Measurements from ENCODE around the gene PI4K2B. TPM values are rescaled to one million over a fixed set of nuclear protein-coding genes. Genes with fewer than 3 reads are reported as not detected.
"Not testable (repeated sequence)": the region's sequence is repeated elsewhere in the genome, so short reads cannot be mapped to it uniquely, and the experiment has no call there.

The PI4K2B gene
- total RNA-seq, 1 donor from 2014 or later = 7.3 TPM

GRCh38 chr4:25239528-25239927, 5.7 kb downstream of the PI4K2B start:
- H3K27ac ChIP-seq (ENCODE audit: low read depth, low read length); H3K9ac ChIP-seq (ENCODE audit: low read depth in 1 of 3, low read length in 3 of 3); H3K9me3 ChIP-seq (ENCODE audit: control insufficient read depth in 3 of 3, low read length in 3 of 3); H3K36me3 ChIP-seq (ENCODE audit: control insufficient read depth in 3 of 3, insufficient read depth in 3 of 3, low read length in 3 of 3); H3K4me1 ChIP-seq (ENCODE audit: control insufficient read depth in 3 of 3, insufficient read depth in 3 of 3, low read length in 3 of 3); H3K4me3 ChIP-seq (ENCODE audit: low read length in 3 of 3); H3K27me3 ChIP-seq (ENCODE audit: control insufficient read depth in 3 of 3, insufficient read depth in 3 of 3, low read length in 3 of 3): not testable (repeated sequence)

GRCh38 chr4:25240754-25241210, 6.9 kb downstream of the PI4K2B start:
- not testable (repeated sequence) for H3K4me3 ChIP-seq (ENCODE audit: low read length in 3 of 3); H3K27me3 ChIP-seq (ENCODE audit: control insufficient read depth in 3 of 3, insufficient read depth in 3 of 3, low read length in 3 of 3); H3K9me3 ChIP-seq (ENCODE audit: control insufficient read depth in 3 of 3, low read length in 3 of 3); H3K27ac ChIP-seq (ENCODE audit: low read depth, low read length); H3K4me1 ChIP-seq (ENCODE audit: control insufficient read depth in 3 of 3, insufficient read depth in 3 of 3, low read length in 3 of 3); H3K9ac ChIP-seq (ENCODE audit: low read depth in 1 of 3, low read length in 3 of 3); H3K36me3 ChIP-seq (ENCODE audit: control insufficient read depth in 3 of 3, insufficient read depth in 3 of 3, low read length in 3 of 3)

DNA sequence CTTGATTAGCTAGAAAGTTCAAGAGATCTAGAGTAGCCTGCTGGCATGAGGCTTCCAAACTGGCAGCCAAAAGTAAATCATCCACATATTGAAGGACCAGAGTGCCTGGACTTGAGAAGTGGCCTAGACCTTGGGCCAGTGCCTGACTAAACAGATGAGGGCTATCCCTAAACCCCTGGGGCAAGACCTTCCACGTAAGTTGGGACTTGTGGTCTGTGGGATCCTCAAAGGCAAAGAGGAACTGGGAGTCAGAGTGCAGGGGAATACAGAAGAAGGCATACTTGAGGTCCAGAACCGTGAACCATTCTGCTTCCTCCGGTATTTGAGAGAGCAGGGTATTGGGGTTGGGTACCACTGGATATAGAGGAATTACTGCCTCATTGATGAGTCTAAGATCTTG, 8.4 kb downstream of the PI4K2B start:
- H3K27me3 ChIP-seq (ENCODE audit: control insufficient read depth in 3 of 3, insufficient read depth in 3 of 3, low read length in 3 of 3); H3K9me3 ChIP-seq (ENCODE audit: control insufficient read depth in 3 of 3, low read length in 3 of 3); H3K4me3 ChIP-seq (ENCODE audit: low read length in 3 of 3); H3K27ac ChIP-seq (ENCODE audit: low read depth, low read length); H3K4me1 ChIP-seq (ENCODE audit: control insufficient read depth in 3 of 3, insufficient read depth in 3 of 3, low read length in 3 of 3); H3K9ac ChIP-seq (ENCODE audit: low read depth in 1 of 3, low read length in 3 of 3); H3K36me3 ChIP-seq (ENCODE audit: control insufficient read depth in 3 of 3, insufficient read depth in 3 of 3, low read length in 3 of 3): not testable (repeated sequence)

GRCh38 chr4:25245181-25245580, 11.3 kb downstream of the PI4K2B start:
- Histone ChIP-seq H3K4me1 (ENCODE audit: control insufficient read depth in 3 of 3, insufficient read depth in 3 of 3, low read length in 3 of 3) (no peaks in the 10 kb centered on the region), H3K4me3 (ENCODE audit: low read length in 3 of 3) (no peak overlapping the region), H3K9ac (ENCODE audit: low read depth in 1 of 3, low read length in 3 of 3) (no peak overlapping the region), H3K27ac (ENCODE audit: low read depth, low read length) (no peak overlapping the region), H3K9me3 (ENCODE audit: control insufficient read depth in 3 of 3, low read length in 3 of 3) (no peaks in the 10 kb centered on the region), H3K27me3 (ENCODE audit: control insufficient read depth in 3 of 3, insufficient read depth in 3 of 3, low read length in 3 of 3) (no peaks in the 10 kb centered on the region), H3K36me3 (ENCODE audit: control insufficient read depth in 3 of 3, insufficient read depth in 3 of 3, low read length in 3 of 3) (no peaks in the 10 kb centered on the region)

DNA sequence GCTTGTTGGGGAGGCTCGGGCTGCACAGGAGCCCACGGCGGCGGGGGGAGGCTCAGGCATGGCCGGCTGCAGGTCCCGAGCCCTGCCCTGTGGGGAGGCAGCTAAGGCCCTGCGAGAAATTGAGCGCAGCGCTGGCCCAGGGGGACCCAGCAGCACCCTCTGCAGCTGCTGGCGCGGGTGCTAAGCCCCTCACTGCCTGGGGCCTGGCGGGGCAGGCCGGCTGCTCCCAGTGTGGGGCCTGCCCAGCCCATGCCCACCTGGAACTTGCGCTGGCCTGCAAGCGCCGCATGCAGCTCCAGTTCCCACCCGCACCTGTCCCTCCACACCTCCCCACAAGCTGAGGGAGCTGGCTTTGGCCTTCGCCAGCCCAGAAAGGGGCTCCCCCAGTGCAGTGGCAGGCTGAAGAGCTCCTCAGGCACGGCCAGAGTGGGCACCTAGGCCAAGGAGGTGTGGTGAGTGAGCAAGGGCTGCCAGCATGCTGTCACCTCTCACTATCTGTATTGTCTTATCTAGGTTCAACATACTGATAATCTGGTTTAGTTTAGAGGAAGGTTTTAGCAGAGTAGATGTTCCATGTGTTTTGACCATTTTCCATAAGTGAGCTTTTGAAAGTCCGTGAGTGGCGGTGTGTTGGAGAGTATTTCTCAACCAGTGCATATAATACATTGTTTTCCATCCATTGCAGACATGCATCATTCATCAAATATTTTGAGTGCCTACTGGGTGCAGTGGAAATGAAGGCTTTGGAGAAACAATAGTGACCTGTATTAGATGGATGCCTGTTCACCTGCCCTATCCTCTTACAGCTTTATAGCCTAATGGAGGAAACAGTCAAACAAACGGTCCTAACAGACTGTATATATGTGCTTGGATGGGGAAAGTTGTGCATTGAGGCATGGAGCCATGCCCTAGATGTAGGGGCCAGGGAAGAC, 13.1 kb downstream of the PI4K2B start:
- Histone ChIP-seq H3K4me3 (ENCODE audit: low read length in 3 of 3) (no peak overlapping the region), H3K27me3 (ENCODE audit: control insufficient read depth in 3 of 3, insufficient read depth in 3 of 3, low read length in 3 of 3) (no peaks in the 10 kb centered on the region), H3K9me3 (ENCODE audit: control insufficient read depth in 3 of 3, low read length in 3 of 3) (no peaks in the 10 kb centered on the region), H3K4me1 (ENCODE audit: control insufficient read depth in 3 of 3, insufficient read depth in 3 of 3, low read length in 3 of 3) (no peaks in the 10 kb centered on the region), H3K36me3 (ENCODE audit: control insufficient read depth in 3 of 3, insufficient read depth in 3 of 3, low read length in 3 of 3) (no peaks in the 10 kb centered on the region), H3K27ac (ENCODE audit: low read depth, low read length) (no peak overlapping the region), H3K9ac (ENCODE audit: low read depth in 1 of 3, low read length in 3 of 3) (no peak overlapping the region)

DNA sequence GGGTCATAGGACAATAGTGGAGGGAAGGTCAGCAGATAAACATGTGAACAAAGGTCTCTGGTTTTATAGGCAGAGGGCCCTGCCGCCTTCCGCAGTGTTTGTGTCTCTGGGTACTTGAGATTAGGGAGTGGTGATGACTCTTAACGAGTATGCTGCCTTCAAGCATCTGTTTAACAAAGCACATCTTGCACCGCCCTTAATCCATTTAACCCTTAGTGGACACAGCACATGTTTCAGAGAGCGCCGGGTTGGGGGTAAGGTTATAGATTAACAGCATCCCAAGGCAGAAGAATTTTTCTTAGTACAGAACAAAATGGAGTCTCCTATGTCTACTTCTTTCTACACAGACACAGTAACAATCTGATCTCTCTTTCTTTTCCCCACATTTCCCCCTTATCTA, 15.0 kb downstream of the PI4K2B start:
- not testable (repeated sequence) for H3K4me3 ChIP-seq (ENCODE audit: low read length in 3 of 3)

DNA sequence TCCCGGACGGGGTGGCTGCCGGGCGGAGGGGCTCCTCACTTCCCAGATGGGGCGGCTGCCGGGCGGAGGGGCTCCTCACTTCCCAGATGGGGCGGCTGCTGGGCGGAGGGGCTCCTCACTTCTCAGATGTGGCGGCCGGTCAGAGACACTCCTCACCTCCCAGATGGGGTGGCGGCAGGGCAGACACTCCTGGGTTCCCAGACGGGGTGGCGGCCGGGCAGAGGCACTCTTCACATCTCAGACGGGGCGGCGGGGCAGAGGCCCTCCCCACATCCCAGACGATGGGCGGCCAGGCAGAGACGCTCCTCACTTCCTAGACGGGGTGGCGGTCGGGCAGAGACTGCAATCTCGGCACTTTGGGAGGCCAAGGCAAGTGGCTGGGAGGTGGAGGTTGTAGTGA, 15.7 kb downstream of the PI4K2B start:
- not testable (repeated sequence) for H3K4me1 ChIP-seq (ENCODE audit: control insufficient read depth in 3 of 3, insufficient read depth in 3 of 3, low read length in 3 of 3); H3K27ac ChIP-seq (ENCODE audit: low read depth, low read length); H3K9ac ChIP-seq (ENCODE audit: low read depth in 1 of 3, low read length in 3 of 3); H3K9me3 ChIP-seq (ENCODE audit: control insufficient read depth in 3 of 3, low read length in 3 of 3); H3K36me3 ChIP-seq (ENCODE audit: control insufficient read depth in 3 of 3, insufficient read depth in 3 of 3, low read length in 3 of 3); H3K4me3 ChIP-seq (ENCODE audit: low read length in 3 of 3); H3K27me3 ChIP-seq (ENCODE audit: control insufficient read depth in 3 of 3, insufficient read depth in 3 of 3, low read length in 3 of 3)

More for the DNA sequence above, 15.0 kb downstream of the PI4K2B start:
- H3K9me3 ChIP-seq (ENCODE audit: control insufficient read depth in 3 of 3, low read length in 3 of 3); H3K36me3 ChIP-seq (ENCODE audit: control insufficient read depth in 3 of 3, insufficient read depth in 3 of 3, low read length in 3 of 3); H3K27me3 ChIP-seq (ENCODE audit: control insufficient read depth in 3 of 3, insufficient read depth in 3 of 3, low read length in 3 of 3); H3K4me1 ChIP-seq (ENCODE audit: control insufficient read depth in 3 of 3, insufficient read depth in 3 of 3, low read length in 3 of 3); H3K9ac ChIP-seq (ENCODE audit: low read depth in 1 of 3, low read length in 3 of 3); H3K27ac ChIP-seq (ENCODE audit: low read depth, low read length): not testable (repeated sequence)

- Histone ChIP-seq H3K36me3 (ENCODE audit: control insufficient read depth in 3 of 3, insufficient read depth in 3 of 3, low read length in 3 of 3) (peaks cover 4 to 15% (median 6%) of the 10 kb centered on the region in 3 donors), H3K4me3 (ENCODE audit: low read length in 3 of 3) (no peak overlapping the region), H3K4me1 (ENCODE audit: control insufficient read depth in 3 of 3, insufficient read depth in 3 of 3, low read length in 3 of 3) (no peaks in the 10 kb centered on the region), H3K9me3 (ENCODE audit: control insufficient read depth in 3 of 3, low read length in 3 of 3) (no peaks in the 10 kb centered on the region), H3K9ac (ENCODE audit: low read depth in 1 of 3, low read length in 3 of 3) (no peak overlapping the region), H3K27me3 (ENCODE audit: control insufficient read depth in 3 of 3, insufficient read depth in 3 of 3, low read length in 3 of 3) (no peaks in the 10 kb centered on the region), H3K27ac (ENCODE audit: low read depth, low read length) (no peak overlapping the region)
Measured at GRCh38 chr4:25252230-25253070, 18.6 kb downstream of the PI4K2B start.

GRCh38 chr4:25253071-25253445, 19.2 kb downstream of the PI4K2B start:
- no peak overlapping the region for H3K27ac ChIP-seq (ENCODE audit: low read depth, low read length)
- H3K27me3 ChIP-seq (ENCODE audit: control insufficient read depth in 3 of 3, insufficient read depth in 3 of 3, low read length in 3 of 3) = no peaks in the 10 kb centered on the region
- H3K9me3 ChIP-seq (ENCODE audit: control insufficient read depth in 3 of 3, low read length in 3 of 3) = no peaks in the 10 kb centered on the region
- no peaks in the 10 kb centered on the region for H3K4me1 ChIP-seq (ENCODE audit: control insufficient read depth in 3 of 3, insufficient read depth in 3 of 3, low read length in 3 of 3)
- H3K9ac ChIP-seq (ENCODE audit: low read depth in 1 of 3, low read length in 3 of 3) = no peak overlapping the region
- no peak overlapping the region for H3K4me3 ChIP-seq (ENCODE audit: low read length in 3 of 3)
- peaks cover 4 to 15% (median 6%) of the 10 kb centered on the region in 3 donors for H3K36me3 ChIP-seq (ENCODE audit: control insufficient read depth in 3 of 3, insufficient read depth in 3 of 3, low read length in 3 of 3)

DNA sequence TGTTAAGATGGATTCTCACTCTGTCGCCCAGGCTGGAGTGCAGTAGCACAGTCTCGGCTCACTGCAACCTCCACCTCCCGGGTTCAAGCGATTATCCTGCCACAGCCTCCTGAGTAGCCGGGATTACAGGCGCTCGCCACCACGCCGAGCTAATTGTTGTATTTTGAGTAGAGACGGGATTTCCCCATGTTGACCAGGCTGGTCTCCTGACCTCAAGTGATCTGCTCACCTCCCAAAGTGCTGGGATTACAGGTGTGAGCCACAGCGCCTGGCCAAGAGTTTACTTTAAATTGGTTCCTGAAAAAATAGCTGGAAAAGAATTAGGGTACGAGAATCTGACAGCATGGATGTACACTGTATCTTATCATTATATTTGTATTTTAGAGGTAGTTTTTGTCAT, 20.0 kb downstream of the PI4K2B start:
- not testable (repeated sequence) for H3K4me1 ChIP-seq (ENCODE audit: control insufficient read depth in 3 of 3, insufficient read depth in 3 of 3, low read length in 3 of 3); H3K9ac ChIP-seq (ENCODE audit: low read depth in 1 of 3, low read length in 3 of 3); H3K9me3 ChIP-seq (ENCODE audit: control insufficient read depth in 3 of 3, low read length in 3 of 3); H3K27ac ChIP-seq (ENCODE audit: low read depth, low read length); H3K4me3 ChIP-seq (ENCODE audit: low read length in 3 of 3); H3K27me3 ChIP-seq (ENCODE audit: control insufficient read depth in 3 of 3, insufficient read depth in 3 of 3, low read length in 3 of 3)
- peaks cover 4 to 15% (median 6%) of the 10 kb centered on the region in 3 donors for H3K36me3 ChIP-seq (ENCODE audit: control insufficient read depth in 3 of 3, insufficient read depth in 3 of 3, low read length in 3 of 3)

All from skeletal muscle tissue (tissue), 4 donors.